ENCODE measurements around the gene M1AP. TPM values are rescaled to one million over a fixed set of nuclear protein-coding genes. Genes with fewer than 3 reads are reported as not detected.

M1AP gene
- total RNA-seq, result 10 to 100 TPM; 11.7 to 14.0 TPM
- 21.4 TPM for polyA plus RNA-seq (ENCODE audit: insufficient read depth, low read depth, low replicate concordance)
- long read RNA-seq, donor 1, partial matches to known transcripts, result 0 of 1 reads
- long read RNA-seq, donor 1, other reads (novel, unspliced or antisense), result 0 of 1 reads
- long read RNA-seq, donor 2, result 0 reads

- intact Hi-C loops (cut with DNase I; ENCODE audit: low total_unique reads), result no loop called here
- WGBS, 2 donors, result 12 to 22% methylated on average over 44 to 45 of the region's 45 CpGs
- Histone ChIP-seq H3K4me3 (peak within 1 kb of the TSS; percentile 49 to 60), H3K27me3 (no peaks in the 10 kb centered on the region), H3K27ac (peak within 1 kb of the TSS; percentile 55 to 69), H3K4me1 (no peaks in the 10 kb centered on the region), H3K36me3 (ENCODE audit: low read depth, missing control alignments) (no peaks in the 10 kb centered on the region), H3K9me3 (no peaks in the 10 kb centered on the region)
- no peak for TF ChIP-seq POLR2A (IDR thresholded peaks at IDR 0.05)
- TF ChIP-seq CTCF (IDR thresholded peaks at IDR 0.05), result no peak
- DNase-seq, result peak; percentile 47
Measured at GRCh38 chr2:74648009-74648443, at the start of gene M1AP. Gene M1AP, minus strand, starts transcription at chr2:74648330. Its CDS starts 8,055 bp downstream, at chr2:74640275.

GRCh38 chr2:74696829-74697228 is 48.7 kb upstream of the M1AP start:
- intact Hi-C loops (cut with DNase I; ENCODE audit: low total_unique reads), result no loop called here

GRCh38 chr2:74695663-74696062 is 47.5 kb upstream of the M1AP start:
- no peak overlapping the region for H3K27ac ChIP-seq
- no peaks in the 10 kb centered on the region for H3K4me1 ChIP-seq
- DNase-seq, result no peak
- no peaks in the 10 kb centered on the region for H3K9me3 ChIP-seq
- no peaks in the 10 kb centered on the region for H3K27me3 ChIP-seq
- 79 to 88% methylated on average over 4 of the region's 4 CpGs for WGBS, 2 donors
- no peak for TF ChIP-seq POLR2A (IDR thresholded peaks at IDR 0.05)
- TF ChIP-seq CTCF (IDR thresholded peaks at IDR 0.05), result no peak
- intact Hi-C loops (cut with DNase I; ENCODE audit: low total_unique reads), result no loop called here
- no peaks in the 10 kb centered on the region for H3K36me3 ChIP-seq (ENCODE audit: low read depth, missing control alignments)
- H3K4me3 ChIP-seq, result no peak overlapping the region

More at GRCh38 chr2:74696829-74697228, 48.7 kb upstream of the M1AP start:
- Histone ChIP-seq H3K27ac (no peak overlapping the region), H3K27me3 (no peaks in the 10 kb centered on the region), H3K4me1 (no peaks in the 10 kb centered on the region), H3K4me3 (no peak overlapping the region), H3K36me3 (ENCODE audit: low read depth, missing control alignments) (no peaks in the 10 kb centered on the region), H3K9me3 (no peaks in the 10 kb centered on the region)
- no peak for TF ChIP-seq CTCF (IDR thresholded peaks at IDR 0.05)
- no peak for TF ChIP-seq POLR2A (IDR thresholded peaks at IDR 0.05)
- 84 to 86% methylated on average over 2 of the region's 2 CpGs for WGBS, 2 donors
- DNase-seq, result no peak

- Histone ChIP-seq H3K4me1 (no peaks in the 10 kb centered on the region), H3K36me3 (ENCODE audit: low read depth, missing control alignments) (no peaks in the 10 kb centered on the region), H3K4me3 (no peak overlapping the region), H3K27ac (no peak overlapping the region), H3K9me3 (no peaks in the 10 kb centered on the region), H3K27me3 (no peaks in the 10 kb centered on the region)
- DNase-seq, result no peak
- WGBS, 2 donors, result 84 to 86% methylated on average over 3 of the region's 3 CpGs
- TF ChIP-seq CTCF (IDR thresholded peaks at IDR 0.05) (no peak), POLR2A (IDR thresholded peaks at IDR 0.05) (no peak)
- intact Hi-C loops (cut with DNase I; ENCODE audit: low total_unique reads), result no loop called here
Measured at GRCh38 chr2:74694281-74694680, 46.2 kb upstream of the M1AP start.

GRCh38 chr2:74693668-74694067 is 45.5 kb upstream of the M1AP start:
- TF ChIP-seq POLR2A (IDR thresholded peaks at IDR 0.05), result no peak
- no peak for TF ChIP-seq CTCF (IDR thresholded peaks at IDR 0.05)

More at GRCh38 chr2:74693668-74694067, 45.5 kb upstream of the M1AP start:
- H3K4me3 ChIP-seq, result no peak overlapping the region
- no peaks in the 10 kb centered on the region for H3K27me3 ChIP-seq
- H3K4me1 ChIP-seq, result no peaks in the 10 kb centered on the region
- intact Hi-C loops (cut with DNase I; ENCODE audit: low total_unique reads), result no loop called here
- WGBS, 2 donors, result 83 to 92% methylated on average over 1 of the region's 1 CpG
- no peak for DNase-seq
- no peaks in the 10 kb centered on the region for H3K36me3 ChIP-seq (ENCODE audit: low read depth, missing control alignments)
- H3K27ac ChIP-seq, result no peak overlapping the region
- H3K9me3 ChIP-seq, result no peaks in the 10 kb centered on the region
